Measurements from ENCODE around the gene EPB41. TPM values are rescaled to one million over a fixed set of nuclear protein-coding genes. Genes with fewer than 3 reads are reported as not detected.

EPB41 gene
- total and polyA plus RNA-seq, 2 of the 4 experiments (the other 2 are of a cell fraction), result 4.6 to 10.0 TPM

DNA sequence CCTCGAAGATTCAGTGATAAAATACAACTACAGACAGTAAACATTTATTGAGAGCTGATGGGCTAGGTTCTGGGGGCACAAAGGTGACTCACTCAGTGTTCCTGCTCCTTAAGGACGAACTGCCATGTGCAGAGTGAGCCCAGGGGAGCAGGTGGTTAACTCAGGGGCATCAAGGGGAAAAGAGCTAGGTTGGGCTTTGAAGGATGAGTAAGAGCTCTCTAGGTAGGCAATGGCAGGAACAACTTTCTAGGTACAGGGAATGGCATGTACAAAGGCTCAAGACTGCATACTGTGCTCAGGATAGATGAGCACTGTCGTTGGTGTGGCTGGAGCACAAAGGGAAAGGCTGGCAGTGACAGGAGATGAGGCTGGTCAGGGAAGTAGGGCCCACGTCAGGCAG is 16.6 kb upstream of the EPB41 start:
- TF ChIP-seq CHD1 (IDR thresholded peaks at IDR 0.05; ENCODE audit: low read depth, low read length), result no peak
- BruUV-seq (replicated peaks), result no TSS peak
- Histone ChIP-seq H3K4me2 (ENCODE audit: low read depth, low read length) (no peak overlapping the region), H2BK5ac (ENCODE audit: low read depth, low read length, poor library complexity, severe bottlenecking) (no peak overlapping the region), H4K20me1 (ENCODE audit: insufficient read depth, low read length) (no peaks in the 10 kb centered on the region), H3K23ac (ENCODE audit: low read depth, low read length) (peak overlapping the region; percentile 1; the same call in 1 of the 2 replicates), H2AFZ (replicated peaks; ENCODE audit: low read length, poor library complexity) (no peak overlapping the region), H2BK20ac (ENCODE audit: low read depth, low read length) (no peak overlapping the region), H3K79me1 (ENCODE audit: low read depth in 1 of 2, low read length in 2 of 2) (no peaks in the 10 kb centered on the region), H3K36me3 (ENCODE audit: control insufficient read depth, insufficient read depth, low read length) (no peaks in the 10 kb centered on the region), H2BK15ac (ENCODE audit: low read depth, low read length) (no peak overlapping the region), H3K56ac (ENCODE audit: extremely low read depth, insufficient read depth, low read length) (no peak overlapping the region; the same call in 1 of the 2 replicates), H3K9ac (ENCODE audit: low read depth, low read length) (no peak overlapping the region), H2AK5ac (ENCODE audit: low read depth, low read length) (no peak overlapping the region), H3K27me3 (ENCODE audit: control insufficient read depth, insufficient read depth, low read length) (no peaks in the 10 kb centered on the region), H3K27ac (ENCODE audit: insufficient read depth, low read length) (no peak overlapping the region), H3K18ac (ENCODE audit: low read depth, low read length) (no peak overlapping the region), H2AK9ac (replicated peaks; ENCODE audit: low read depth, low read length, poor library complexity) (no peak overlapping the region), H3K4me3 (ENCODE audit: insufficient read depth, low read depth, low read length) (no peak overlapping the region), H4K91ac (ENCODE audit: insufficient read depth, low read depth, low read length) (no peak overlapping the region), H2BK120ac (ENCODE audit: low read depth, low read length) (no peak overlapping the region), H3K9me1 (ENCODE audit: insufficient read depth, low read length) (peaks cover 3% of the 10 kb centered on the region; the same call in 1 of the 2 replicates), H4K8ac (ENCODE audit: low read depth in 2 of 2, low read length in 2 of 2) (no peak overlapping the region), H3K14ac (replicated peaks; ENCODE audit: low read depth, low read length) (no peak overlapping the region), H3K4me1 (ENCODE audit: control insufficient read depth, insufficient read depth, low read length) (no peaks in the 10 kb centered on the region; the same call in 1 of the 2 replicates), H3K4ac (ENCODE audit: low read depth, low read length) (no peak overlapping the region), H3K9me3 (ENCODE audit: control insufficient read depth, insufficient read depth, low read length) (no peaks in the 10 kb centered on the region), H4K5ac (ENCODE audit: low read depth, low read length) (no peak overlapping the region)
- 80% methylated on average over 1 of the region's 4 CpGs; no CpG with 5 or more reads in 1 of the 2 experiments for WGBS, 2 experiments (ENCODE audit: extremely low coverage in 2 of 2, insufficient read length in 1 of 2)
- POLR2A ChIA-PET (ENCODE audit: unreplicated experiment), result no interaction called here
- DNase-seq (no peak), ATAC-seq (ENCODE audit: low read depth) (no peak)
- in situ Hi-C loops (cut with MboI; ENCODE audit: low sequenced_read_pairs), result loop anchor here (10.0 kb wide), 1 partner anchor 1807 kb away; no protein-coding TSS in a partner anchor
- CTCF ChIA-PET, result no interaction called here
- intact Hi-C loops (cut with micrococcal nuclease), result no loop called here
- dilution Hi-C loops (cut with HindIII; ENCODE audit: low sequenced_read_pairs, unreplicated experiment), result no loop called here

Measured in IMR-90 (cell line).